ENCODE measurements around the gene LRBA. TPM values are rescaled to one million over a fixed set of nuclear protein-coding genes. Genes with fewer than 3 reads are reported as not detected.

The LRBA gene
- total and polyA plus RNA-seq, 9 of the 15 experiments (the other 6 are each of a cell fraction or from before 2014, with no cell fraction given), result 24.2 to 88.7 (median 59.7) TPM

DNA sequence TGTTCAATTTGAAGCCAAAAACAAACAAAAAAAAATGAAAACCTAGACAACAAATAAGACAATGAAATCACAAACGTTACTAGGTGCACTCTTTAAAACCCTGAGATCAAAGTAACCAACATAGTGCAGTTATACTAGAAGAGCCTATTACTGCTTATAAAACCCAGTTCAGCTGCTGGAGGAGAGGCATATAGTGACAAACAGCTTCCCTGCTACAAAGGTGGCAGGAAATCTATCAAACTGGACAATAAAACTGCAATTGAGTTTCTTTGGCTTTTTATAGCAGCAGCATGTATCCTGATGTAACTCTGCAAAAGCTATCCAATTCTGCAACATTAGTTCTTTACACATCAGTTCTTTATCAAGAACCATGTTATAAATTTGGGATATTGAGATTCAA, 155.6 kb downstream of the LRBA start (continued):
- TF ChIP-seq, protein P1, sequence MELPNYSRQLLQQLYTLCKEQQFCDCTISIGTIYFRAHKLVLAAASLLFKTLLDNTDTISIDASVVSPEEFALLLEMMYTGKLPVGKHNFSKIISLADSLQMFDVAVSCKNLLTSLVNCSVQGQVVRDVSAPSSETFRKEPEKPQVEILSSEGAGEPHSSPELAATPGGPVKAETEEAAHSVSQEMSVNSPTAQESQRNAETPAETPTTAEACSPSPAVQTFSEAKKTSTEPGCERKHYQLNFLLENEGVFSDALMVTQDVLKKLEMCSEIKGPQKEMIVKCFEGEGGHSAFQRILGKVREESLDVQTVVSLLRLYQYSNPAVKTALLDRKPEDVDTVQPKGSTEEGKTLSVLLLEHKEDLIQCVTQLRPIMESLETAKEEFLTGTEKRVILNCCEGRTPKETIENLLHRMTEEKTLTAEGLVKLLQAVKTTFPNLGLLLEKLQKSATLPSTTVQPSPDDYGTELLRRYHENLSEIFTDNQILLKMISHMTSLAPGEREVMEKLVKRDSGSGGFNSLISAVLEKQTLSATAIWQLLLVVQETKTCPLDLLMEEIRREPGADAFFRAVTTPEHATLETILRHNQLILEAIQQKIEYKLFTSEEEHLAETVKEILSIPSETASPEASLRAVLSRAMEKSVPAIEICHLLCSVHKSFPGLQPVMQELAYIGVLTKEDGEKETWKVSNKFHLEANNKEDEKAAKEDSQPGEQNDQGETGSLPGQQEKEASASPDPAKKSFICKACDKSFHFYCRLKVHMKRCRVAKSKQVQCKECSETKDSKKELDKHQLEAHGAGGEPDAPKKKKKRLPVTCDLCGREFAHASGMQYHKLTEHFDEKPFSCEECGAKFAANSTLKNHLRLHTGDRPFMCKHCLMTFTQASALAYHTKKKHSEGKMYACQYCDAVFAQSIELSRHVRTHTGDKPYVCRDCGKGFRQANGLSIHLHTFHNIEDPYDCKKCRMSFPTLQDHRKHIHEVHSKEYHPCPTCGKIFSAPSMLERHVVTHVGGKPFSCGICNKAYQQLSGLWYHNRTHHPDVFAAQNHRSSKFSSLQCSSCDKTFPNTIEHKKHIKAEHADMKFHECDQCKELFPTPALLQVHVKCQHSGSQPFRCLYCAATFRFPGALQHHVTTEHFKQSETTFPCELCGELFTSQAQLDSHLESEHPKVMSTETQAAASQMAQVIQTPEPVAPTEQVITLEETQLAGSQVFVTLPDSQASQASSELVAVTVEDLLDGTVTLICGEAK (IDR thresholded peaks at IDR 0.05), result no peak
- TF ChIP-seq, protein P1 (CRISPR knock-in tag; IDR thresholded peaks at IDR 0.05), result no peak

Measured in K562 (cell line).